Measurements from ENCODE around the gene GRWD1.

The GRWD1 gene

DNA sequence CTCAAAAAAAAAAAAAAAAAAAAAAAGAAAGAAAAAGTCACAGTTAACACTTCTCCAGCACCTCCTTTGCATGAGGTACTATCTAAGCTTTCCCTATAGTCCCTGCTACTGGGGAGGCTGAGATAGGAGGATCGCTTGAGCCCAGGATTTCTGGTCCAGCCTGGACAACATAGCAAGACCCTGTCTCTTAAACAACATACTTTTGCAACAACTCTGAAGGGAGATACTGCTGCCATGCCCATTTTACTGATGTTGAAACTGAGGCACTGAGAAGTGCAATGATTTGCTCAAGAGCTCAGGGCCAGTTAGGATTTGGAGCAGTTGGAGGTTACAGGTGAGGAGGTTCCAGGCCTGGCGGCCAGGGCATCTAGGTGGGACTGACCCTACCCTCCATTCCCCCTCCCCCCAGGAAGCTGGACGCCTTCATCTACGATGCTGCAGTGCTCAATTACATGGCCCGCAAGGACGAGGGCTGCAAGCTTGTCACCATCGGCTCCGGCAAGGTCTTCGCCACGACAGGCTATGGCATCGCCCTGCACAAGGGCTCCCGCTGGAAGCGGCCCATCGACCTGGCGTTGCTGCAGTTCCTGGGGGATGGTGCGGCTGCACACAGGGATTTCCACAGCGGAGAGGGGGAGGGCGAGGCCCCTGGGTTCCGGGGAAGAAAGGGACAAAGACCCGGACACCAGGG lies 4.3 kb upstream of the GRWD1 start:
- no peak overlapping the region for H3K4me2 ChIP-seq (ENCODE audit: low read length, poor library complexity, severe bottlenecking)
- no peak overlapping the region for H3K27ac ChIP-seq (ENCODE audit: low read length, poor library complexity, severe bottlenecking)
- no peak overlapping the region for H2BK15ac ChIP-seq (ENCODE audit: low read depth, poor library complexity, severe bottlenecking)
- H3K4ac ChIP-seq (ENCODE audit: low read depth in 1 of 2, low read length in 2 of 2), result no peak overlapping the region
- H3K9me3 ChIP-seq (ENCODE audit: control insufficient read depth, low read length), result no peaks in the 10 kb centered on the region
- no peak overlapping the region for H4K91ac ChIP-seq (ENCODE audit: low read length)
- no peak overlapping the region for H4K8ac ChIP-seq (ENCODE audit: low read length)
- H3K9ac ChIP-seq (ENCODE audit: low read length), result no peak overlapping the region
- H2BK12ac ChIP-seq (ENCODE audit: low read length in 2 of 2), result no peak overlapping the region
- no peak overlapping the region for H3K4me3 ChIP-seq (ENCODE audit: insufficient read depth in 1 of 2, low read depth in 1 of 2, low read length in 2 of 2)
- DNase-seq, result no peak
- no peak overlapping the region for H2BK120ac ChIP-seq (ENCODE audit: low read depth, low read length)
- WGBS, result 97% methylated on average over 20 of the region's 20 CpGs
- peaks cover 13% of the 10 kb centered on the region for H3K4me1 ChIP-seq (ENCODE audit: control insufficient read depth, insufficient read depth, low read depth, low read length)
- peaks cover 0 to 10% of the 10 kb centered on the region in 2 experiments for H3K36me3 ChIP-seq (ENCODE audit: control insufficient read depth in 1 of 2, insufficient read depth in 2 of 2, low read depth in 1 of 2, low read length in 2 of 2)
- H2AFZ ChIP-seq (ENCODE audit: low read depth, low read length), result no peak overlapping the region
- H3K27me3 ChIP-seq (ENCODE audit: control insufficient read depth in 1 of 2, insufficient read depth in 1 of 2, low read length in 2 of 2), result no peaks in the 10 kb centered on the region
- H3K23ac ChIP-seq (ENCODE audit: low read length in 2 of 2), result no peak overlapping the region
- H3K18ac ChIP-seq (ENCODE audit: low read depth in 1 of 2, low read length in 2 of 2), result no peak overlapping the region
- no peak overlapping the region for H2AK5ac ChIP-seq (ENCODE audit: low read length, severe bottlenecking)
- H3K79me1 ChIP-seq (replicated peaks; ENCODE audit: low read length, poor library complexity, severe bottlenecking), result peaks cover 15% of the 10 kb centered on the region
- no peak overlapping the region for H3K14ac ChIP-seq (ENCODE audit: low read length in 2 of 2)
- H2BK5ac ChIP-seq (ENCODE audit: low read depth, low read length, poor library complexity, severe bottlenecking), result no peak overlapping the region

DNA sequence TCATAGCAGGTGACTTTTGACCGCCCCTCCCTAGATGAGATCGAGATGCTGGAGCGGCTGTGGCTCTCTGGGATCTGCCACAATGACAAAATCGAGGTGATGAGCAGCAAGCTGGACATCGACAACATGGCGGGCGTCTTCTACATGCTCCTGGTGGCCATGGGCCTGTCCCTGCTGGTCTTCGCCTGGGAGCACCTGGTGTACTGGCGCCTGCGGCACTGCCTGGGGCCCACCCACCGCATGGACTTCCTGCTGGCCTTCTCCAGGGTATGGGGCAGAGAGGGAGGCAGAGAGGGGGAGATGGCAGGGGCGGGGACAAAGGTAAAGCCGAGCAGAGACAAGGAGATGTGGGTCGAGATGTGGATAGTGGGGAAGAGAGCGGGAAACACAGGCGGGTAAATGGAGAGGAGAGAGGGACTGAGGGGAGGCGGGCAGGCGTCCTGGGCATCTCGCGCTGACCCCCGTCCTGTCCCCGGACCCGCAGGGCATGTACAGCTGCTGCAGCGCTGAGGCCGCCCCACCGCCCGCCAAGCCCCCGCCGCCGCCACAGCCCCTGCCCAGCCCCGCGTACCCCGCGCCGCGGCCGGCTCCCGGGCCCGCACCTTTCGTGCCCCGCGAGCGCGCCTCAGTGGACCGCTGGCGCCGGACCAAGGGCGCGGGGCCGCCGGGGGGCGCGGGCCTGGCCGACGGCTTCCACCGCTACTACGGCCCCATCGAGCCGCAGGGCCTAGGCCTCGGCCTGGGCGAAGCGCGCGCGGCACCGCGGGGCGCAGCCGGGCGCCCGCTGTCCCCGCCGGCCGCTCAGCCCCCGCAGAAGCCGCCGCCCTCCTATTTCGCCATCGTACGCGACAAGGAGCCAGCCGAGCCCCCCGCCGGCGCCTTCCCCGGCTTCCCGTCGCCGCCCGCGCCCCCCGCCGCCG lies 3.4 kb upstream of the GRWD1 start:
- WGBS, result 99% methylated on average over 82 of the region's 94 CpGs
- H3K9ac ChIP-seq (ENCODE audit: low read length), result no peak overlapping the region
- peaks cover 3 to 14% of the 10 kb centered on the region in 2 experiments for H3K36me3 ChIP-seq (ENCODE audit: control insufficient read depth in 1 of 2, insufficient read depth in 2 of 2, low read depth in 1 of 2, low read length in 2 of 2)
- H2AK5ac ChIP-seq (ENCODE audit: low read length, severe bottlenecking), result no peak overlapping the region
- no peak overlapping the region for H3K4me2 ChIP-seq (ENCODE audit: low read length, poor library complexity, severe bottlenecking)
- DNase-seq, result no peak
- no peak overlapping the region for H3K4me3 ChIP-seq (ENCODE audit: insufficient read depth in 1 of 2, low read depth in 1 of 2, low read length in 2 of 2)
- no peak overlapping the region for H2BK15ac ChIP-seq (ENCODE audit: low read depth, poor library complexity, severe bottlenecking)
- no peak overlapping the region for H4K8ac ChIP-seq (ENCODE audit: low read length)
- no peak overlapping the region for H2BK120ac ChIP-seq (ENCODE audit: low read depth, low read length)
- H3K23ac ChIP-seq (ENCODE audit: low read length in 2 of 2), result no peak overlapping the region
- H2BK5ac ChIP-seq (ENCODE audit: low read depth, low read length, poor library complexity, severe bottlenecking), result no peak overlapping the region
- H3K27me3 ChIP-seq (ENCODE audit: control insufficient read depth in 1 of 2, insufficient read depth in 1 of 2, low read length in 2 of 2), result no peaks in the 10 kb centered on the region
- H3K9me3 ChIP-seq (ENCODE audit: control insufficient read depth, low read length), result no peaks in the 10 kb centered on the region
- no peak overlapping the region for H3K18ac ChIP-seq (ENCODE audit: low read depth in 1 of 2, low read length in 2 of 2)
- no peak overlapping the region for H3K4ac ChIP-seq (ENCODE audit: low read depth in 1 of 2, low read length in 2 of 2)
- H4K91ac ChIP-seq (ENCODE audit: low read length), result no peak overlapping the region
- no peak overlapping the region for H3K27ac ChIP-seq (ENCODE audit: low read length, poor library complexity, severe bottlenecking)
- no peak overlapping the region for H3K14ac ChIP-seq (ENCODE audit: low read length in 2 of 2)
- H2BK12ac ChIP-seq (ENCODE audit: low read length in 2 of 2), result no peak overlapping the region
- peaks cover 17% of the 10 kb centered on the region for H3K4me1 ChIP-seq (ENCODE audit: control insufficient read depth, insufficient read depth, low read depth, low read length)
- H2AFZ ChIP-seq (ENCODE audit: low read depth, low read length), result no peak overlapping the region
- H3K79me1 ChIP-seq (replicated peaks; ENCODE audit: low read length, poor library complexity, severe bottlenecking), result peaks cover 18% of the 10 kb centered on the region

DNA sequence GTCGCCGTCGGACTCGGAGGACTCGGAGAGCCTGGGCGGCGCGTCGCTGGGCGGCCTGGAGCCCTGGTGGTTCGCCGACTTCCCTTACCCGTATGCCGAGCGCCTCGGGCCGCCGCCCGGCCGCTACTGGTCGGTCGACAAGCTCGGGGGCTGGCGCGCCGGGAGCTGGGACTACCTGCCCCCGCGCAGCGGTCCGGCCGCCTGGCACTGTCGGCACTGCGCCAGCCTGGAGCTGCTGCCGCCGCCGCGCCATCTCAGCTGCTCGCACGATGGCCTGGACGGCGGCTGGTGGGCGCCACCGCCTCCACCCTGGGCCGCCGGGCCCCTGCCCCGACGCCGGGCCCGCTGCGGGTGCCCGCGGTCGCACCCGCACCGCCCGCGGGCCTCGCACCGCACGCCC lies 2.5 kb upstream of the GRWD1 start:
- 97% methylated on average over 55 of the region's 60 CpGs for WGBS

DNA sequence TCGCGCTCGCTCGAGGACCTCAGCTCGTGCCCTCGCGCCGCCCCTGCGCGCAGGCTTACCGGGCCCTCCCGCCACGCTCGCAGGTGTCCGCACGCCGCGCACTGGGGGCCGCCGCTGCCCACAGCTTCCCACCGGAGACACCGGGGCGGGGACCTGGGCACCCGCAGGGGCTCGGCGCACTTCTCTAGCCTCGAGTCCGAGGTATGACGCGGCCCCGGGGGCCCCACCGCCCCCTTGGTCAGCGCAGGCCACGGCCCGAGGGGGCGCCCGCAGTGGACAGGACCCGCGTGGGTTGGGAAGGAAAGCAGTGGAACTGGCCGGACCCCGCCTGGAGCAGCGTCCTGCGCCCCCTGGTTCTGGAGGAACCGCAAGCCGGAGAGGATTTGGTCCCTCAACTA lies 2.1 kb upstream of the GRWD1 start:
- peaks cover 24% of the 10 kb centered on the region for H3K79me1 ChIP-seq (replicated peaks; ENCODE audit: low read length, poor library complexity, severe bottlenecking)
- H3K4me2 ChIP-seq (ENCODE audit: low read length, poor library complexity, severe bottlenecking), result no peak overlapping the region
- H3K9ac ChIP-seq (ENCODE audit: low read length), result no peak overlapping the region
- H3K9me3 ChIP-seq (ENCODE audit: control insufficient read depth, low read length), result no peaks in the 10 kb centered on the region
- 98% methylated on average over 45 of the region's 45 CpGs for WGBS
- H2BK12ac ChIP-seq (ENCODE audit: low read length in 2 of 2), result no peak overlapping the region
- no peak overlapping the region for H3K27ac ChIP-seq (ENCODE audit: low read length, poor library complexity, severe bottlenecking)
- H3K4ac ChIP-seq (ENCODE audit: low read depth in 1 of 2, low read length in 2 of 2), result no peak overlapping the region
- H2AK5ac ChIP-seq (ENCODE audit: low read length, severe bottlenecking), result no peak overlapping the region
- no peak overlapping the region for H3K18ac ChIP-seq (ENCODE audit: low read depth in 1 of 2, low read length in 2 of 2)
- no peak overlapping the region for H3K14ac ChIP-seq (ENCODE audit: low read length in 2 of 2)
- peak overlapping the region; percentile 57 for H2BK15ac ChIP-seq (ENCODE audit: low read depth, poor library complexity, severe bottlenecking)
- no peak overlapping the region for H2BK5ac ChIP-seq (ENCODE audit: low read depth, low read length, poor library complexity, severe bottlenecking)
- no peaks in the 10 kb centered on the region for H3K27me3 ChIP-seq (ENCODE audit: control insufficient read depth in 1 of 2, insufficient read depth in 1 of 2, low read length in 2 of 2)
- DNase-seq, result no peak
- no peak overlapping the region for H3K4me3 ChIP-seq (ENCODE audit: insufficient read depth in 1 of 2, low read depth in 1 of 2, low read length in 2 of 2)
- peaks cover 17% of the 10 kb centered on the region for H3K4me1 ChIP-seq (ENCODE audit: control insufficient read depth, insufficient read depth, low read depth, low read length)
- peaks cover 16 to 20% of the 10 kb centered on the region in 2 experiments for H3K36me3 ChIP-seq (ENCODE audit: control insufficient read depth in 1 of 2, insufficient read depth in 2 of 2, low read depth in 1 of 2, low read length in 2 of 2)
- no peak overlapping the region for H2AFZ ChIP-seq (ENCODE audit: low read depth, low read length)
- no peak overlapping the region for H2BK120ac ChIP-seq (ENCODE audit: low read depth, low read length)
- H4K91ac ChIP-seq (ENCODE audit: low read length), result no peak overlapping the region
- no peak overlapping the region for H4K8ac ChIP-seq (ENCODE audit: low read length)
- no peak overlapping the region for H3K23ac ChIP-seq (ENCODE audit: low read length in 2 of 2)

More for the DNA sequence above, 2.5 kb upstream of the GRWD1 start:
- Histone ChIP-seq H3K79me1 (replicated peaks; ENCODE audit: low read length, poor library complexity, severe bottlenecking) (peaks cover 20% of the 10 kb centered on the region), H3K4me1 (ENCODE audit: control insufficient read depth, insufficient read depth, low read depth, low read length) (peaks cover 17% of the 10 kb centered on the region), H4K8ac (ENCODE audit: low read length) (no peak overlapping the region), H3K9ac (ENCODE audit: low read length) (no peak overlapping the region), H3K14ac (ENCODE audit: low read length in 2 of 2) (no peak overlapping the region), H3K23ac (ENCODE audit: low read length in 2 of 2) (no peak overlapping the region), H2AFZ (ENCODE audit: low read depth, low read length) (no peak overlapping the region), H3K4me2 (ENCODE audit: low read length, poor library complexity, severe bottlenecking) (no peak overlapping the region), H2BK120ac (ENCODE audit: low read depth, low read length) (no peak overlapping the region), H3K27me3 (ENCODE audit: control insufficient read depth in 1 of 2, insufficient read depth in 1 of 2, low read length in 2 of 2) (no peaks in the 10 kb centered on the region), H2BK12ac (ENCODE audit: low read length in 2 of 2) (no peak overlapping the region), H2AK5ac (ENCODE audit: low read length, severe bottlenecking) (no peak overlapping the region), H3K27ac (ENCODE audit: low read length, poor library complexity, severe bottlenecking) (no peak overlapping the region), H4K91ac (ENCODE audit: low read length) (no peak overlapping the region), H3K36me3 (ENCODE audit: control insufficient read depth in 1 of 2, insufficient read depth in 2 of 2, low read depth in 1 of 2, low read length in 2 of 2) (peaks cover 11 to 17% of the 10 kb centered on the region in 2 experiments), H3K18ac (ENCODE audit: low read depth in 1 of 2, low read length in 2 of 2) (no peak overlapping the region), H3K9me3 (ENCODE audit: control insufficient read depth, low read length) (no peaks in the 10 kb centered on the region), H2BK15ac (ENCODE audit: low read depth, poor library complexity, severe bottlenecking) (no peak overlapping the region), H2BK5ac (ENCODE audit: low read depth, low read length, poor library complexity, severe bottlenecking) (no peak overlapping the region), H3K4me3 (ENCODE audit: insufficient read depth in 1 of 2, low read depth in 1 of 2, low read length in 2 of 2) (no peak overlapping the region), H3K4ac (ENCODE audit: low read depth in 1 of 2, low read length in 2 of 2) (no peak overlapping the region)
- DNase-seq, result no peak

All from mesenchymal stem cell (in vitro differentiated cells and primary cell).